Measurements from ENCODE around the gene CADPS.

DNA sequence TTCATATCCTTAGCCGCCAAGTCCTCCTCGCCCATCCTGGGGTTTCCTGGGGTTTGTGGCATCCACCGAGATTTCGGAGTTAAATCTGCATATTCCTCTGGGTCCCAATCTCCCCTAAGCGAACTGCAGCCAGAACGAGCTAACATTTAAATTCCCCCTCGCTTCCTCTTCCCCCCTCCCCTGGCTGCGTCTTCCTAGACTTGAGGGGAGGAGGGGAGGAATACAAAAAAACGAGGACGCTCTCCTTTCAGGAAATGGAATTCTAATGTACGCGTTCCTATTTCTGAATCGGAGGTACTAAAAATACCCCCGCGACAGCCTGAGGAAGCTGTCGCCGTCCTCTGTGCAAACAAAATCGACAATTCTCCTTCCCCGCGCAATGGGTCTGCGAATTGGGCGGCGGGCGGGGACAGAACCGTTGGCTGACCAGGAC is 507.4 kb downstream of the CADPS start:
- TF ChIP-seq, protein P1, sequence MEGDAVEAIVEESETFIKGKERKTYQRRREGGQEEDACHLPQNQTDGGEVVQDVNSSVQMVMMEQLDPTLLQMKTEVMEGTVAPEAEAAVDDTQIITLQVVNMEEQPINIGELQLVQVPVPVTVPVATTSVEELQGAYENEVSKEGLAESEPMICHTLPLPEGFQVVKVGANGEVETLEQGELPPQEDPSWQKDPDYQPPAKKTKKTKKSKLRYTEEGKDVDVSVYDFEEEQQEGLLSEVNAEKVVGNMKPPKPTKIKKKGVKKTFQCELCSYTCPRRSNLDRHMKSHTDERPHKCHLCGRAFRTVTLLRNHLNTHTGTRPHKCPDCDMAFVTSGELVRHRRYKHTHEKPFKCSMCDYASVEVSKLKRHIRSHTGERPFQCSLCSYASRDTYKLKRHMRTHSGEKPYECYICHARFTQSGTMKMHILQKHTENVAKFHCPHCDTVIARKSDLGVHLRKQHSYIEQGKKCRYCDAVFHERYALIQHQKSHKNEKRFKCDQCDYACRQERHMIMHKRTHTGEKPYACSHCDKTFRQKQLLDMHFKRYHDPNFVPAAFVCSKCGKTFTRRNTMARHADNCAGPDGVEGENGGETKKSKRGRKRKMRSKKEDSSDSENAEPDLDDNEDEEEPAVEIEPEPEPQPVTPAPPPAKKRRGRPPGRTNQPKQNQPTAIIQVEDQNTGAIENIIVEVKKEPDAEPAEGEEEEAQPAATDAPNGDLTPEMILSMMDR (conservative IDR thresholded peaks at IDR 0.05; ENCODE audit: low read depth, low read length) = no peak
- TF ChIP-seq EZH2 (IDR thresholded peaks at IDR 0.05; ENCODE audit: low read length, unreplicated experiment) = no peak
